Measurements from ENCODE around the gene SCAP.
A peak's percentile ranks its signal among the peaks of the same experiment; 100 is the strongest.

SCAP gene

DNA sequence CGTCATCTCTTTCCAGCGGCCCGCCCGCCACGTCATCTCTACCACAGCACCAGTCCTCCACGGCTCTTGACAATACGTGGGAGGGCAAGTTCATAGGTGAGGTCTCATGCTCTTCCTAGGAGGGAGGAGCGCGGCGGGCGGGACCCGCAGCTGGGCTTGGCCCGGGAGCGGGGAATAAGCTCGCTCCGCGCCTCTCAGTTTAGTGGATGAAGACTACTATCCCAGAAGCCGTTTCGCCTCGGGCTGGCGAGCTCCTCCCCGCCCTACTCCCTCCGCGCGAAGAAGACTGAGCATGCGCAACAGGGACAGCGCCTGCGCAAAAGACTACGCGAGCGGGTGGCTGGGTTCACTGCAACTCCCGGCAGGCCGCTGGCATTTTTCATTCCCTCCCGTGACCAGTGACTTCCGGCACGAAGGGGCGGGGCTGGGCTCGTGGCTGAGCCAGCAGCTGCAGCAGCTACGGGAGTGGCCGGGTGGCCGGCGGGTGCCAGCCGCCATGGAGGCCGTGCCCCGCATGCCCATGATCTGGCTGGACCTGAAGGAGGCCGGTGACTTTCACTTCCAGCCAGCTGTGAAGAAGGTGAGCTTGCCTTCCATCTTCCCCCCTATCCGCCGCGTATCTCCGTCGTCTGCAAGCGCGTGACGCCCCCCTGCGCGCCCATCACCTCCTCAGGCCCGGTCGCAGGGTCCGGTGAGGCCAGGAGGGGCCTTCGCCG, 95.0 kb downstream of the SCAP start, which contains the start of gene PTPN23 (continued):
- TF ChIP-seq, protein P1, sequence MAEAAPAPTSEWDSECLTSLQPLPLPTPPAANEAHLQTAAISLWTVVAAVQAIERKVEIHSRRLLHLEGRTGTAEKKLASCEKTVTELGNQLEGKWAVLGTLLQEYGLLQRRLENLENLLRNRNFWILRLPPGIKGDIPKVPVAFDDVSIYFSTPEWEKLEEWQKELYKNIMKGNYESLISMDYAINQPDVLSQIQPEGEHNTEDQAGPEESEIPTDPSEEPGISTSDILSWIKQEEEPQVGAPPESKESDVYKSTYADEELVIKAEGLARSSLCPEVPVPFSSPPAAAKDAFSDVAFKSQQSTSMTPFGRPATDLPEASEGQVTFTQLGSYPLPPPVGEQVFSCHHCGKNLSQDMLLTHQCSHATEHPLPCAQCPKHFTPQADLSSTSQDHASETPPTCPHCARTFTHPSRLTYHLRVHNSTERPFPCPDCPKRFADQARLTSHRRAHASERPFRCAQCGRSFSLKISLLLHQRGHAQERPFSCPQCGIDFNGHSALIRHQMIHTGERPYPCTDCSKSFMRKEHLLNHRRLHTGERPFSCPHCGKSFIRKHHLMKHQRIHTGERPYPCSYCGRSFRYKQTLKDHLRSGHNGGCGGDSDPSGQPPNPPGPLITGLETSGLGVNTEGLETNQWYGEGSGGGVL (tag by site-specific recombination; IDR thresholded peaks at IDR 0.05): peak; percentile 48; the same call in 1 of the 2 replicates
- TF ChIP-seq ZNF202 (tag by site-specific recombination; IDR thresholded peaks at IDR 0.05; ENCODE audit: borderline replicate concordance) (no peak), BCL11B (tag by site-specific recombination; IDR thresholded peaks at IDR 0.05; ENCODE audit: low read depth) (no peak), ZNF221 (tag by site-specific recombination; IDR thresholded peaks at IDR 0.05; ENCODE audit: borderline replicate concordance) (no peak), ZNF350 (tag by site-specific recombination; IDR thresholded peaks at IDR 0.05) (no peak), ZNF138 (tag by site-specific recombination; IDR thresholded peaks at IDR 0.05; ENCODE audit: borderline replicate concordance) (no peak), ZNF114 (tag by site-specific recombination; IDR thresholded peaks at IDR 0.05) (no peak), EGR2 (tag by site-specific recombination; IDR thresholded peaks at IDR 0.05; ENCODE audit: low read depth) (peak; percentile 44; the same call in 1 of the 2 replicates), OVOL3 (tag by site-specific recombination; IDR thresholded peaks at IDR 0.05) (peak; percentile 59; the same call in 1 of the 2 replicates), ZNF184 (tag by site-specific recombination; IDR thresholded peaks at IDR 0.05) (no peak), HOXA7 (CRISPR knock-in tag; IDR thresholded peaks at IDR 0.05; ENCODE audit: borderline replicate concordance) (no peak), ZNF274 (IDR thresholded peaks at IDR 0.05; ENCODE audit: low read length) (no peak), ZNF274 (tag by site-specific recombination; IDR thresholded peaks at IDR 0.05; ENCODE audit: borderline replicate concordance) (no peak), ZNF701 (tag by site-specific recombination; IDR thresholded peaks at IDR 0.05) (no peak), ZNF404 (tag by site-specific recombination; IDR thresholded peaks at IDR 0.05) (no peak), ZNF292 (tag by site-specific recombination; IDR thresholded peaks at IDR 0.05; ENCODE audit: borderline replicate concordance, low read depth) (no peak), ZNF132 (tag by site-specific recombination; IDR thresholded peaks at IDR 0.05; ENCODE audit: borderline replicate concordance) (no peak), ZFP41 (tag by site-specific recombination; IDR thresholded peaks at IDR 0.05; ENCODE audit: borderline replicate concordance) (no peak), SALL2 (tag by site-specific recombination; IDR thresholded peaks at IDR 0.05; ENCODE audit: borderline replicate concordance) (no peak), ZFP69B (tag by site-specific recombination; IDR thresholded peaks at IDR 0.05) (peak; percentile 30; the same call in 1 of the 2 replicates), ZNF571 (tag by site-specific recombination; IDR thresholded peaks at IDR 0.05) (no peak), WT1 (tag by site-specific recombination; IDR thresholded peaks at IDR 0.05) (peak; percentile 16; the same call in 1 of the 2 replicates), GLI2 (tag by site-specific recombination; IDR thresholded peaks at IDR 0.05; ENCODE audit: borderline replicate concordance, low read depth) (no peak), ZBTB17 (tag by site-specific recombination; IDR thresholded peaks at IDR 0.05) (no peak), GLIS1 (tag by site-specific recombination; IDR thresholded peaks at IDR 0.05) (peak; percentile 46; the same call in 1 of the 2 replicates), ZNF529 (tag by site-specific recombination; IDR thresholded peaks at IDR 0.05; ENCODE audit: insufficient replicate concordance) (no peak), HOXD13 (CRISPR knock-in tag; IDR thresholded peaks at IDR 0.05; ENCODE audit: borderline replicate concordance) (no peak), SETDB1 (IDR thresholded peaks at IDR 0.05; ENCODE audit: insufficient read length, low read length) (no peak)
- TF ChIP-seq, protein P2, sequence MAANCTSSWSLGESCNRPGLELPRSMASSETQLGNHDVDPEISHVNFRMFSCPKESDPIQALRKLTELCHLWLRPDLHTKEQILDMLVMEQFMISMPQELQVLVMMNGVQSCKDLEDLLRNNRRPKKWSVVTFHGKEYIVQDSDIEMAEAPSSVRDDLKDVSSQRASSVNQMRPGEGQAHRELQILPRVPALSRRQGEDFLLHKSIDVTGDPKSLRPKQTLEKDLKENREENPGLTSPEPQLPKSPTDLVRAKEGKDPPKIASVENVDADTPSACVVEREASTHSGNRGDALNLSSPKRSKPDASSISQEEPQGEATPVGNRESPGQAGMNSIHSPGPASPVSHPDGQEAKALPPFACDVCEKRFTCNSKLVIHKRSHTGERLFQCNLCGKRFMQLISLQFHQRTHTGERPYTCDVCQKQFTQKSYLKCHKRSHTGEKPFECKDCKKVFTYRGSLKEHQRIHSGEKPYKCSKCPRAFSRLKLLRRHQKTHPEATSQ (tag by site-specific recombination; IDR thresholded peaks at IDR 0.05): peak; percentile 86; the same call in 1 of the 2 replicates
- TF ChIP-seq, protein P3, sequence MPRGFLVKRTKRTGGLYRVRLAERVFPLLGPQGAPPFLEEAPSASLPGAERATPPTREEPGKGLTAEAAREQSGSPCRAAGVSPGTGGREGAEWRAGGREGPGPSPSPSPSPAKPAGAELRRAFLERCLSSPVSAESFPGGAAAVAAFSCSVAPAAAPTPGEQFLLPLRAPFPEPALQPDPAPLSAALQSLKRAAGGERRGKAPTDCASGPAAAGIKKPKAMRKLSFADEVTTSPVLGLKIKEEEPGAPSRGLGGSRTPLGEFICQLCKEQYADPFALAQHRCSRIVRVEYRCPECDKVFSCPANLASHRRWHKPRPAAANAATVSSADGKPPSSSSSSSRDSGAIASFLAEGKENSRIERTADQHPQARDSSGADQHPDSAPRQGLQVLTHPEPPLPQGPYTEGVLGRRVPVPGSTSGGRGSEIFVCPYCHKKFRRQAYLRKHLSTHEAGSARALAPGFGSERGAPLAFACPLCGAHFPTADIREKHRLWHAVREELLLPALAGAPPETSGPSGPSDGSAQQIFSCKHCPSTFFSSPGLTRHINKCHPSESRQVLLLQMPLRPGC (tag by site-specific recombination; IDR thresholded peaks at IDR 0.05): 0 out of 2 replicates have a peak, but pooled peaks have one; percentile 39
- TF ChIP-seq, protein P4, sequence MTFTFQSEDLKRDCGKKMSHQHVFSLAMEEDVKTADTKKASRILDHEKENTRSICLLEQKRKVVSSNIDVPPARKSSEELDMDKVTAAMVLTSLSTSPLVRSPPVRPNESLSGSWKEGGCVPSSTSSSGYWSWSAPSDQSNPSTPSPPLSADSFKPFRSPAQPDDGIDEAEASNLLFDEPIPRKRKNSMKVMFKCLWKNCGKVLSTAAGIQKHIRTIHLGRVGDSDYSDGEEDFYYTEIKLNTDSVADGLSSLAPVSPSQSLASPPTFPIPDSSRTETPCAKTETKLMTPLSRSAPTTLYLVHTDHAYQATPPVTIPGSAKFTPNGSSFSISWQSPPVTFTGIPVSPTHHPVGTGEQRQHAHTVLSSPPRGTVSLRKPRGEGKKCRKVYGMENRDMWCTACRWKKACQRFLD (tag by site-specific recombination; IDR thresholded peaks at IDR 0.05): no peak
- TF ChIP-seq, protein P5, sequence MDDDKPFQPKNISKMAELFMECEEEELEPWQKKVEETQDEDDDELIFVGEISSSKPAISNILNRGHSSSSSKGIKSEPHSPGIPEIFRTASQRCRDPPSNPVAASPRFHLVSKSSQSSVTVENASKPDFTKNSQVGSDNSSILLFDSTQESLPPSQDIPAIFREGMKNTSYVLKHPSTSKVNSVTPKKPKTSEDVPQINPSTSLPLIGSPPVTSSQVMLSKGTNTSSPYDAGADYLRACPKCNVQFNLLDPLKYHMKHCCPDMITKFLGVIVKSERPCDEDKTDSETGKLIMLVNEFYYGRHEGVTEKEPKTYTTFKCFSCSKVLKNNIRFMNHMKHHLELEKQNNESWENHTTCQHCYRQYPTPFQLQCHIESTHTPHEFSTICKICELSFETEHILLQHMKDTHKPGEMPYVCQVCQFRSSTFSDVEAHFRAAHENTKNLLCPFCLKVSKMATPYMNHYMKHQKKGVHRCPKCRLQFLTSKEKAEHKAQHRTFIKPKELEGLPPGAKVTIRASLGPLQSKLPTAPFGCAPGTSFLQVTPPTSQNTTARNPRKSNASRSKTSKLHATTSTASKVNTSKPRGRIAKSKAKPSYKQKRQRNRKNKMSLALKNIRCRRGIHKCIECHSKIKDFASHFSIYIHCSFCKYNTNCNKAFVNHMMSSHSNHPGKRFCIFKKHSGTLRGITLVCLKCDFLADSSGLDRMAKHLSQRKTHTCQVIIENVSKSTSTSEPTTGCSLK (tag by site-specific recombination; IDR thresholded peaks at IDR 0.05): no peak

All from HEK293 (cell line).